ENCODE data around the gene JAK3.
"Not testable (repeated sequence)": the region's sequence is repeated elsewhere in the genome, so short reads cannot be mapped to it uniquely, and the experiment has no call there.

The JAK3 gene

DNA sequence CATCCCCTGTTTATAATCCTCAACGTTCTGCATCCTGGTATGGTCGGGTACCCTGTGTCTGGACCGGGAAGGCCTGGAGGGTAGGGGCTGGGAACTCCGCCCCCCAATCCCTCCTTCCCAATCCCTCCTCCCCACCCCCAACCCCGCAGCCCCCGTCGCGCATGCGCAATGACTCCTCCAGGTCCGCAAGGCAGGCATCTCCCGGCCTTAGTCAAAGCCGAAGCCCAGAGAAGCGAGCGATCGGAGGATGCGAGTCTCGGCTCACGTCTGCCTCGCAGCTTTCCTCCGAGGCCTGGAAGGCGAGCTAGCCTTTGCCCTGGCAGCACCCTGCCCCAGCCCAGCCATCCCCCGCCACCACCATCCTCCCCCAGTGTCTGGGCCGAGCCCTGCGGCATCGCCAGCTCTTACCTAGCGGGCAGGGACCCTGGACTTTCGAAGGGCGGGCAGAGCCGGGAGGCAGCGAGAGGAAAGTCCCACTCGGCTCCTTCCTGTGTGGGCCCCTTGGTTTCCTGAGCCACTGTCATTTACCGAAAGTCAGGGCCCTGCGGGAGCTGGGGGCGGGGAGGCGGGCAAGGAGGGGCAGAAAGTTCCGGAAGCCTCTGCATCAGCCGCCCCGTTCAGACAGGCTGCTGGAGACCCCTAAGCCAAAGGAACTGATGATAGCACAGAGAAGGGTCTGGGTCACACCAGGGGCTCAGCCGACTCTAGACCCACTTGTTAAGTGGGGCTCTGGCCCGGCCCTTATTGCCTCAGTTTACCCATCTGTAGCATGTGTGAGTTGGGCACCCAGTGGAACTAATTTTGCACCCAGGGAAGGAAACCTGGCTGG is at the start of gene JAK3:
Gene JAK3 (minus strand): TSS at position 445 of the 829 bp plus-strand sequence. CDS start 3,565 bp downstream, outside the sequence.
- no peak for DNase-seq

DNA sequence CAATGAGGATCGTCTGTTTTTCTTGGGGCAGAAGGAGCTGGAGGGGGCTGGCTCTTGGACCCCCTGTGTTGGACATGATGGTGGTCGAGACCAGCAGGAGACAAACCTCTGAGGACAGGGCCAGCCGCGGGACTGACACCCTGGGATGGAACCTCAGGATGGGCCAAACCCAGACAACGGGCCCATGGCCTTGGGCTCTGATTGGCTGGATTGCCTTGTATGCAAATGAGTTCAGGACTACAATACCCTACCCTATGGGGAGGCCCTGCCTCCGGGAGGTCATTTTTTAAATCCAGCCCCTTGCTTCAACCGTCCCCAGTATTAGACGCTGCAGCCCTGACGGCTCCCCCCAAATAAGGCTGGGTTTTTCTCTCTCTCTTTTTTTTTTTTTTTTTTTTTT is 46.0 kb upstream of the JAK3 start:
- no peak for DNase-seq

GRCh38 chr19:17889609-17890214 is 41.9 kb upstream of the JAK3 start:
- no peak for DNase-seq

- DNase-seq: no peak
These were observed 40.5 kb upstream of the JAK3 start for GRCh38 chr19:17888260-17888659.

- DNase-seq: not testable (repeated sequence)
These were observed 39.4 kb upstream of the JAK3 start for GRCh38 chr19:17887221-17887620.

GRCh38 chr19:17886515-17886914 is 38.7 kb upstream of the JAK3 start:
- DNase-seq: no peak

- no peak for DNase-seq
These were observed 36.0 kb upstream of the JAK3 start for GRCh38 chr19:17883627-17884410.

GRCh38 chr19:17881701-17882100 is 33.9 kb upstream of the JAK3 start:
- no peak for DNase-seq

- DNase-seq: no peak
These were observed 31.7 kb upstream of the JAK3 start for GRCh38 chr19:17879466-17879865.

DNA sequence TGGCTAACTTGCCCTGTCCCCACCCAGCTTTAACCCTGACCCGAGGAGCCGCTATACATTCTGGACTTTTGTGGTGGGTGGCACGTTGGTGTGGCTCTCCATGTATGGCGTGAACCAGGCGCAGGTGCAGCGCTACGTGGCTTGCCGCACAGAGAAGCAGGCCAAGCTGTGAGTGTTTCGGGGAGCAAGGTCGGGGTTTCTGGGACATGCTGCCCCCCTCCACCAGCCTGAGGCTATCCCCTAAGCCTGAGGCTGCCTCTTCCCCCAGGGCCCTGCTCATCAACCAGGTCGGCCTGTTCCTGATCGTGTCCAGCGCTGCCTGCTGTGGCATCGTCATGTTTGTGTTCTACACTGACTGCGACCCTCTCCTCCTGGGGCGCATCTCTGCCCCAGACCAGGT is 29.9 kb upstream of the JAK3 start:
- DNase-seq: no peak

DNA sequence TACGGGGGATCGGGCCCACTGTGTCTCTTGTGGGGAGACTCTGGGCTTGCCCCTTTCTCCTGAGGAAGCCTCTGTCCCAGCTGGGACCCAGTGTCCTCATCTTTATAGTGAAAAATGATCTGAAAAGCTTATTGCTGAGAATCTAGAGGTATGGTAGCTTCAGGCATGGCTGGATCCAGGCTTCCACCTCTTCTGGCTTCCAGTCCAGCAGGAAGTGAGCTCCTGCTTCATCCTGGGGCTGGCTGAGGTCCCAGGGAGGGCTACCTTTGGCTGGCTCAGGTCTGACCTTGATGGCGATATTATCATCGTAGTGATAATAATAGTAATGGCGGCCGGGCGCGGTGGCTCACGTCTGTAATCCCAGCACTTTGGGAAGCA is 27.0 kb upstream of the JAK3 start:
- DNase-seq: no peak

GRCh38 chr19:17873786-17874757 is 26.3 kb upstream of the JAK3 start:
- DNase-seq: no peak

GRCh38 chr19:17872251-17873001 is 24.6 kb upstream of the JAK3 start:
- DNase-seq: no peak

DNA sequence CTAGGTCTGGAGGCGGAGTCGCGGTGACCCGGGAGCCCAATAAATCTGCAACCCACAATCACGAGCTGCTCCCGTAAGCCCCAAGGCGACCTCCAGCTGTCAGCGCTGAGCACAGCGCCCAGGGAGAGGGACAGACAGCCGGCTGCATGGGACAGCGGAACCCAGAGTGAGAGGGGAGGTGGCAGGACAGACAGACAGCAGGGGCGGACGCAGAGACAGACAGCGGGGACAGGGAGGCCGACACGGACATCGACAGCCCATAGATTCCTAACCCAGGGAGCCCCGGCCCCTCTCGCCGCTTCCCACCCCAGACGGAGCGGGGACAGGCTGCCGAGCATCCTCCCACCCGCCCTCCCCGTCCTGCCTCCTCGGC is 24.1 kb upstream of the JAK3 start, which contains the start of gene SLC5A5:
Gene SLC5A5 (plus strand): TSS at position 68 of the 373 bp plus-strand sequence. CDS start 375 bp downstream, outside the sequence.
- DNase-seq: no peak

DNA sequence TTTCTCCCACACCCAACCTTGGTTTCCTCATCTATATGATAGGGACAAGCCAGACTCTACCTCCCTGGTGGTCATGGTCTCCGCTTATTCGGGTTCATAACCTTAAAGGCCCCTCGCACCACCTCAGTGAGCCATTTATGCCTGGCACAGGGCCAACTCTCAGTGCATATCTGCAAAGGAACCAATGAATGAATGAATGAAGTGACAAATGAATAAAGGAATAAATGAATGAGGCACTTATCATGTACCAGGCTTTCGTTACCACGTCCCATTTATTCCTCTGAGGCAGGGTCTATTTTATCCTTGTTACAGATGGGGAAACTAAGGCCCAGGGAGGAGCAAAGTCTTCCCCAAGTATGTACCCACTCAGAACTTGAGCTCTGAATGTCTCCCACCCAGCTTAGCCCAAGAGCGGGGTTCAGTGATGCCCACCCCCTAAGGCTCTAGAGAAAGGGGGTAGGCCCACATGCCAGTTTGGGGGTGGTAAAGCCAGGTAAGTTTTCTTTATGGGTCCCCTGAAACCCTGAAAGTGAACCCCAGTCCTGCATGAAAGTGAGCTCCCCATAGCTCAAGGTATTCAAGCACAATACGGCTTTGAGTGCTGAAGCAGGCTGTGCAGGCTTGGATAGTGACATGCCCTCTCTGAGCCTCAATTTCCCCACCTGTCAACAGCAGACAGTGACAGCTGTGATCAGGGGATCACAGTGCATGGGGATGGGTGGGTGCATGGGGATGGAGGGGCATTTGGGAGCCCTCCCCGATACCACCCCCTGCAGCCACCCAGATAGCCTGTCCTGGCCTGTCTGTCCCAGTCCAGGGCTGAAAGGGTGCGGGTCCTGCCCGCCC is 23.5 kb upstream of the JAK3 start:
- DNase-seq: no peak

GRCh38 chr19:17869114-17869608 is 21.4 kb upstream of the JAK3 start:
- no peak for DNase-seq

DNA sequence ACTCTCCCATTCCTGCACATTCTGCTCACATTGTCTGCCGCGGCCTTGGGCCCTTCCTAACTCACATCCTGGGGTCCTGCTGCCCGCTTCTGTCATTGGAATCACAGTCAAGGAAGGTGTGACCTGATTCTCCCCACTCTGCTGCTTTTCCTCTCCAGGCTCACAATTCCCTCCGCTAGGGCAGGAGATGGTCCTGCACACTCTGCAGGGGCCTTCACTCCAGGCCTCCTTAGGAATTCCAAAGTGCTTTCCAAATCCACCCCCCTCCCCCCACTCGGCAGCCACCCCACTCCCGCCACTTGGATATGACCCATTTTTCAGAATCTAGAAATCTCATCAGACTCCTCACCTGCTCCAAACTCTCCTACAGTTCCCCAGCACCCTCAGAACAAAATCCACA is 20.9 kb upstream of the JAK3 start:
- no peak for DNase-seq

GRCh38 chr19:17866964-17867486 is 19.2 kb upstream of the JAK3 start:
- no peak for DNase-seq

GRCh38 chr19:17866312-17866963 is 18.7 kb upstream of the JAK3 start:
- DNase-seq: no peak

All from SIG-M5 (cell line).